NOMO-1 treated with dmso at 0.1 percent for 144 hours (cell line): Measurements from ENCODE around the gene SAMD9.
"Not testable (repeated sequence)": the region's sequence is repeated elsewhere in the genome, so short reads cannot be mapped to it uniquely, and the experiment has no call there.

Experiments
- DNase-seq: peaks from one replicate; lab custom pipeline; 2025; ENCODE audit not compliant: unreplicated experiment; lab: John Stamatoyannopoulos, UW

Gene SAMD9

GRCh38 chr7:93120592-93121549 lies 3.1 kb upstream of the SAMD9 start:
- DNase-seq, result no peak

- DNase-seq, result no peak
Observed at GRCh38 chr7:93119191-93119905, 1.6 kb upstream of the SAMD9 start.

- DNase-seq, result no peak
Observed at GRCh38 chr7:93117327-93117726, 452 bp downstream of the SAMD9 start.

- DNase-seq, result no peak
Observed at GRCh38 chr7:93115796-93116195, 2.0 kb downstream of the SAMD9 start.

GRCh38 chr7:93108003-93108402 lies 9.8 kb downstream of the SAMD9 start:
- DNase-seq, result no peak

- DNase-seq, result no peak
Observed at GRCh38 chr7:93097388-93097787, 20.4 kb downstream of the SAMD9 start.

- DNase-seq, result peak; percentile 51
Observed at GRCh38 chr7:93092757-93093370, 24.9 kb downstream of the SAMD9 start.

- DNase-seq, result not testable (repeated sequence)
Observed at GRCh38 chr7:93073357-93073756, 44.4 kb downstream of the SAMD9 start.

- DNase-seq, result no peak
Observed at GRCh38 chr7:93062599-93062998, 55.2 kb downstream of the SAMD9 start.

GRCh38 chr7:93060865-93061264 lies 56.9 kb downstream of the SAMD9 start:
- no peak for DNase-seq

GRCh38 chr7:93060025-93060424 lies 57.8 kb downstream of the SAMD9 start:
- no peak for DNase-seq

- DNase-seq, result not testable (repeated sequence)
Observed at GRCh38 chr7:93056621-93057020, 61.2 kb downstream of the SAMD9 start.

- DNase-seq, result peak; percentile 68
Observed at GRCh38 chr7:93055543-93056107, 62.2 kb downstream of the SAMD9 start.

GRCh38 chr7:93054975-93055374 lies 62.8 kb downstream of the SAMD9 start:
- DNase-seq, result no peak

GRCh38 chr7:93053949-93054943 lies 63.5 kb downstream of the SAMD9 start:
- peak; percentile 44 for DNase-seq

GRCh38 chr7:93053209-93053948 lies 64.4 kb downstream of the SAMD9 start:
- no peak for DNase-seq

GRCh38 chr7:93051660-93052059 lies 66.1 kb downstream of the SAMD9 start:
- DNase-seq, result no peak
